NCI-H345 treated with DMSO at 0.1 percent for 48 hours (cell line): Measurements from ENCODE around the gene MMP15.
"Not testable (repeated sequence)": the region's sequence is repeated elsewhere in the genome, so short reads cannot be mapped to it uniquely, and the experiment has no call there.

Experiments
- DNase-seq: peaks from one replicate; lab custom pipeline; 2025; ENCODE audit not compliant: unreplicated experiment; lab: John Stamatoyannopoulos, UW

Gene MMP15

GRCh38 chr16:57996406-57997175 lies 29.0 kb upstream of the MMP15 start:
- no peak for DNase-seq

DNA sequence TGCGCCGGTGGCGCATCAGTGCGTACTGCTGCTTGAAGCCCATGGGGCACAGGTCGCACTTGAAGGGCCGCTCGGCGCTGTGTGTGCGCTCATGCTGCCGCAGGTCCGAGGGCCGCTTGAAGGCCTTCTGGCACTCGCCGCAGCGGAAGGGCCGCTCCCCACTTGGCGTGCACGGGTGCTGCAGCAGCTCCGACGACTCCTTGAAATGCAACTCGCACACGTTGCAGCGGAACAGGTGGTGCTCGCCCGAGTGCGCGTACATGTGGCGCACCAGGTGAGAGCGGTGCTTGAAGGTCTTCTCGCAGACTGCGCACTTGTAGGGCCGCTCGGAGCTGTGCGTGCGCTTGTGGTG lies 28.4 kb upstream of the MMP15 start:
- no peak for DNase-seq

GRCh38 chr16:57997528-57998265 lies 27.9 kb upstream of the MMP15 start:
- no peak for DNase-seq

- DNase-seq = no peak
These were observed 27.1 kb upstream of the MMP15 start for GRCh38 chr16:57998486-57998885.

GRCh38 chr16:57998992-57999365 lies 26.6 kb upstream of the MMP15 start:
- DNase-seq = no peak

DNA sequence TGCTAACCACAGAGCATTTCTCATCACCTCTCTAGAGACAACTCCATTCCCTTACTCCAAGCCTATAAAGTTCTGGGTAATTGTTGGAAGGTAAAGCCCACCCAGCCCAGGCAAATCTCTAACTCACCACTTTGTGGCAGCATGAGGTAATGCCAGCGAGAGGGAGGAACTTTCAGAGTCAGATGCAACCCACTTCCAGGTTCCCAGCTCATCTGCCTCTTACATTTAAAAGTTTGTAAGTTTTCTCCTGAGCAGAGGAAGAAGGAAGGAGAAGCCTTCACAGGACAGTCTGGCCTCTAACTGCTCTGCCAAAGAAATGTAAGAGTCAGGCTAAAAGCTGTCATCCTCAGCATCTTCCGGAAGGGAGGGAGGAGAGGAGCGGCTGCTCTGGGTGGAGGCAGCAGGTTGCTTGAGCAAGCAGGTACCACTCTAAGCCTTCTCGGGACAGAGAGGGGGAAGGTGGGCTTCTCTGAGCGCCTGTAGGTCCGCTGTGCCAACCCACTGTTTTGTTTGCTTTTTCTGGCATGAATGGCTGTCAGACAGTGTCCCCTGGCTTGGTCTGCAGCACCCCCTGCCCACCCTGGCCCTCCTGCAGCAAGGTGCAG lies 26.1 kb upstream of the MMP15 start:
- DNase-seq = no peak

DNA sequence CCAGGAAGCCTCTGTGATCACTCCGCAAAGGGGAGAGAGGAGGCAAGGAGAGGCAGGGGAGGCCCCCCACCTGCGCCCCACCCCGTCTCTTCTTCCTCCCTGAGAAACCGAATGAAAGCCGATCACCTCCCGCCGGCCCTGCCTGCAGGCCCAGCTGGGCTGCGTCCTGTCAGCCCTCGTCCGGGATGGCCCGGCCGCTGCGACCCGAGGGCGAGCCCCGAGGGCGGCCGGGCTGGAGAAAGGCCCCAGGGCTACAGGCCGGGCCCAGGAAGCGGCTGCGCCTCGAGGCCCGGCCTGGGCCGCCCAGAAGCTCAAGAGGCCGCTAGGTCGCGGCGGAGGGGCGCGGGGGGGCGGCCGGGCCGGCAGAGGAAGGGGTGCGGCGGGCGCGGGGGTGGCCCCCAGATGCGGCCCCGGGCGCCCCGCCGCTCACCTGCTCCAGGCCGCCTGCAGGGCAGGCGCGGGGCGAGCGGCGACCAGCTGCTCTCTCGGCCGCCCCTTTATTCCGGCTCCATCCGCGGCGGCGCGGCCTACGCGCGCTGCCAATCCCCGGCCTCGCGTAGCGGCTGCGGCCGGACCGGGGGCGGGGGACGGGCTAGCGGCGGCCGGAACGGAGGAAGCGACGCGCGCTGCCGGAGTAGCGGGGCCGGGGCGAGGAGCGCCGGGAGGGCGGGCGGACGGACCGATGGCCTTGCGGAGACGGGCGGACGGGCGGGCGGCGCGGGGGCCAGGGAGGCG lies 25.4 kb upstream of the MMP15 start, which contains the start of gene ZNF319:
Gene ZNF319 (minus strand): TSS at position 702 of the 735 bp plus-strand sequence. CDS start 2,407 bp downstream, outside the sequence.
- DNase-seq = no peak

- peak; percentile 55 for DNase-seq
These were observed 24.6 kb upstream of the MMP15 start, which contains the start of gene USB1 for GRCh38 chr16:58000706-58001676. USB1 (plus strand) TSS chr16:58001407; CDS start chr16:58001484, 77 bp downstream.

GRCh38 chr16:58001781-58002415 lies 23.7 kb upstream of the MMP15 start:
- no peak for DNase-seq

DNA sequence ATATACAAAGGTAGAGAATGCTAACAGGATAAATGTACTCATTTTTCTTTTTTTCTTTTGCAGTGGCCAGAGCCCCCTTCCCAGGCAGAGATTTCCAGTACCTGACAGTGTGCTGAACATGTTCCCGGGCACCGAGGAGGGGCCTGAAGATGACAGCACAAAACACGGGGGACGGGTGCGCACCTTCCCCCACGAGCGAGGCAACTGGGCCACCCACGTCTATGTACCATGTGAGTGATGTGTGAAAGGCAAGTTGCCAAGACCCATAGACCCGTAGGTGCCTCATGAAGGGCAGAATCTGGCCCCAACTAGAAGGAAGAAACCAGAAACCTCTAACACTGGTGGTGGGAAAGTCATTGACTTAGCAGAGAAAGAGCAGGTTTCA lies 23.1 kb upstream of the MMP15 start:
- DNase-seq = no peak

- no peak for DNase-seq
These were observed 22.6 kb upstream of the MMP15 start for GRCh38 chr16:58002936-58003335.

- not testable (repeated sequence) for DNase-seq
These were observed 20.8 kb upstream of the MMP15 start for GRCh38 chr16:58004736-58005135.

DNA sequence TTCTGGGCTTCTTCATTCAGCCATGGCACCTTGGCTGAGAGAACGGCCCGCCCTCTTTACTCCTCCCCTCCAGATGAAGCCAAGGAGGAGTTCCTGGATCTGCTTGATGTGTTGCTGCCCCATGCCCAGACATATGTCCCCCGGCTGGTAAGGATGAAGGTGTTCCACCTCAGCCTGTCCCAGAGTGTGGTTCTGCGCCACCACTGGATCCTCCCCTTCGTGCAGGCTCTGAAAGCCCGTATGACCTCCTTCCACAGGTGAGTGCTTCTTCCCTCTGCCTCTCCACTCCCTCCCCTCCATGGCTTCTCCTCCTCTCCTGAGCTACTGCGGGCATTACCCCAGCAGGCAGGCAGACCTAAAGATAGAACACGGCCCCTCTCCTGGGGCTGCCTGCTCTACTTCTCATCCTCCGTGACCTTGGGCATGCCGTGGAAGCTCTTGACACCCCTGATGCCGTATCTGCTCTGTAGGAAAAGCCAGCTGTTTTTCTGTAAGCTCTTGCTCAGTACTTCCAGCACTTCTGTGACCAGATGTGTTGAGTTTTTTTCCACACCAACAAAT lies 15.6 kb upstream of the MMP15 start:
- DNase-seq = no peak

GRCh38 chr16:58010886-58011285 lies 14.7 kb upstream of the MMP15 start:
- DNase-seq = no peak

DNA sequence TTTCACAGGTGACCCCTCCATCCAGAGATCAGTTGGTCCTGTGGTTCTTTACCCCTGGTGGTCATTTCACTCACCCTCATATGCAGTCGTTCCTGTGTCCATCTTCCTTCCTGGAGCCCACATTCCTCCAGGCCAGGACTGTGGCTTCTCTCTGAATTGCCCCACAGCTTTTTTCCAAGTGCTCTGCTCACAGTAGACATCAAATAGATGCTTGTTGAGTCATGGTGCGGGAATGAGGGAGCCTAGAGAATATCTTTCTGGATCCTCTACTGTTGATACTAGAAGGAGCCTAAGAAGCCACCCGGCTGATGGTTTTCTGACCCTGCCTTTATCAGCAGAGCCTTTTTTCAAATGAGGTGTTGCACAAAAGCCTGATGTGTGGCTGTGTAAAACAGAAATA lies 13.9 kb upstream of the MMP15 start:
- no peak for DNase-seq

- DNase-seq = no peak
These were observed 13.1 kb upstream of the MMP15 start for GRCh38 chr16:58012481-58012880.

- no peak for DNase-seq
These were observed 12.2 kb upstream of the MMP15 start for GRCh38 chr16:58013201-58013956.

DNA sequence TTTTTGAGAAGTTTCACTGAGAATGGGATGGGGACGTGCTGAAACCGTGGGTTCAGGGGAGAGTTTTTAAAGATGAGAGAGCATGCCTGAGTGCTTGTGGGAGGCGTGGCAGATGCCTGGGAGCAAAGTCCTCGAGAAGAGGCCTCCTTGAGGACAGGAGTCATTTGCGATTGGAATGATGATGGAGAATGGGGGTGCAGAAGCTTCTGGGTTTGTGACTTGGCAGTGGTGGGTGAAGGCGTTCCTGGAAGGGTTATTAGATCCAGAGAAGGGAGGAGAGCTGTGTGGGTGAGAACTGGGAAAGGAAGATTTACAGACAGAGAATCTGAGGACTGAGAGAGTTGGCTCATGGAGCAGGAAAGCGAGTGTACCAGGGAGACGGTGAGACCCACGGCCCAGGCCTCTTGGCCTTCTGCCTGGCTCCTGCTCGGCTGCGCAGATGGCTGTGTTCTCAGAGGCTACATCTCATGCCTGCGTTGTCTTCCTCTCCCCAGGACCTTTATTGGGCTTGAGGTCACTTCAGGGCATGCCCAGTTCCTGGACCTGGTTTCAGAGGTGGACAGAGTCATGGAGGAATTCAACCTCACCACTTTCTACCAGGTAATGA lies 8.6 kb upstream of the MMP15 start:
- no peak for DNase-seq
